ENCODE results near the gene GPR62.

DNA sequence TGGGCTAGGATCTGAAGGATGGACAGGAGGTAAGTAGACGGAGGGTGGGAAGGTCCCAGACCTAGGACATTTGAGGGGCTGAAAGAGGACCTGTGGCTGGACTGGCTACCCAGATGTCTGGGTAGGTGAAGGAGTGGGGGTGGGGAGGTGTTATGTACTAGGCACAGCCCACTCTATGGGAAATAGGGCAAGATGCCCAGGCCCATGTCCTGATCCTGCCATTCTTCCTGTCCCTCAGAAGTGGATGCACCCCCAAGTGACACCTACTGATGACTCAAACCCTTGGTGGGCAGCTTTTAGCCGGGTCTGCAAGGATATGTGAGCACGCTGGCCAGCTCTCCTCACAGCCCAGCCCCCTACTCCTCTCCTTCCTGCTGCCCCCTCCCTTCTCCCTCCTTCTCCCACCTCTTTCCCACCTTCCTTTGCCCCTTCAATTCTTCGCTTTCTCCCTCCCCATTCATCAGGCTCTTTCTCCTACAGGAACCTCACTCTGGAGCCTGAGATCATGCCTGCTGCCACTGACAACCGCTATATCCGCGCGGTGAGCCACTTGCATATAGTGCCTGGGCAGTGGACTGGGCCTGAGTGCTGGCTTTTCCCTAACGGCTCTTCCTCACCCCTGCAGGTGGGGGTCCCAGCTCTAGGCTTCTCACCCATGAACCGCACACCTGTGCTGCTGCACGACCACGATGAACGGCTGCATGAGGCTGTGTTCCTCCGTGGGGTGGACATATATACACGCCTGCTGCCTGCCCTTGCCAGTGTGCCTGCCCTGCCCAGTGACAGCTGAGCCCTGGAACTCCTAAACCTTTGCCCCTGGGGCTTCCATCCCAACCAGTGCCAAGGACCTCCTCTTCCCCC lies 33.3 kb downstream of the GPR62 start:
- TF ChIP-seq POLR2A (IDR thresholded peaks at IDR 0.05) (no peak), CTCF (IDR thresholded peaks at IDR 0.05) (no peak)
